H1 (cell line): ENCODE measurements around the gene GNAT1. TPM values are rescaled to one million over a fixed set of nuclear protein-coding genes. Genes with fewer than 3 reads are reported as not detected.

Experiments used
- CTCF ChIA-PET: fragments of 300-600 bp; sonication (Branson Sonifier 250); formaldehyde crosslinking; loops from one replicate; lab custom pipeline; 2021; ENCODE audit not compliant: partially characterized antibody; lab: Charles Lee
- POLR2A ChIA-PET: fragments of 300-600 bp; sonication (Branson Sonifier 250); formaldehyde crosslinking; loops from one replicate; lab custom pipeline; 2021; ENCODE audit warnings: inconsistent platforms; ENCODE audit not compliant: partially characterized antibody; lab: Charles Lee
- DNase-seq, 2 experiments: peaks; one replicate each; pipeline versions ENCODE4 v3.0.0 to v3.0.0-alpha.2; 2010 to 2022; ENCODE audit warnings: low spot score in 2 of 2, low read depth in 1 of 2, mixed read lengths in 1 of 2
- FAIRE-seq: peaks from 2 replicates; lab custom pipeline; 2011; peaks lifted over from hg19 to GRCh38; lab: Jason Lieb, UNC
- H2AFZ ChIP-seq: 2 replicates; pipeline ENCODE4 v1.8.1; 2012; ENCODE audit warnings: low read length, inconsistent platforms
- H2AK5ac ChIP-seq: 2 replicates; pipeline ENCODE4 v1.6.1; 2013; ENCODE audit warnings: low read depth, low read length
- H2BK120ac ChIP-seq: replicated peaks from 2 replicates; pipeline ENCODE3; 2013; ENCODE audit warnings: low read depth, low read length, inconsistent platforms
- H2BK12ac ChIP-seq: 2 replicates; pipeline ENCODE4 v1.6.1; 2013; ENCODE audit warnings: low read depth, low read length
- H2BK15ac ChIP-seq: 2 replicates; pipeline ENCODE4 v1.6.1; 2013; ENCODE audit warnings: low read length
- H2BK20ac ChIP-seq: 2 replicates; pipeline ENCODE4 v1.6.1; 2013; ENCODE audit warnings: low read length
- H2BK5ac ChIP-seq: 2 replicates; pipeline ENCODE4 v1.6.1; 2013; ENCODE audit warnings: low read depth, low read length
- H3K14ac ChIP-seq: 2 replicates; pipeline ENCODE4 v1.6.1; 2013; ENCODE audit warnings: inconsistent platforms; ENCODE audit not compliant: insufficient read length
- H3K18ac ChIP-seq: 2 replicates; pipeline ENCODE4 v1.6.1; 2013; ENCODE audit warnings: low read length; ENCODE audit errors: extremely low read depth
- H3K23ac ChIP-seq: 2 replicates; pipeline ENCODE4 v1.6.1; 2013; ENCODE audit warnings: inconsistent platforms; ENCODE audit not compliant: insufficient read length
- H3K23me2 ChIP-seq: 2 replicates; pipeline ENCODE4 v1.6.1; 2013; ENCODE audit warnings: low read depth, low read length
- H3K27ac ChIP-seq: 2 replicates; pipeline ENCODE4 v1.6.1; 2011; ENCODE audit warnings: low read depth, low read length, inconsistent platforms
- H3K27me3 ChIP-seq, 4 experiments: replicated peaks in 1 of 4; 1 replicate in 1 of 4; 2 replicates in 3 of 4; pipeline versions ENCODE4 v1.6.1 to v1.8.1; 2011 to 2013; ENCODE audit warnings: low read length in 3 of 4, mild to moderate bottlenecking in 3 of 4, inconsistent platforms in 2 of 4, mixed read lengths in 2 of 4, moderate library complexity in 1 of 4; ENCODE audit not compliant: control insufficient read depth in 3 of 4, insufficient read depth in 3 of 4; ENCODE audit errors: extremely low read depth in 1 of 4
- H3K36me3 ChIP-seq, 4 experiments: 2 replicates each; pipeline versions ENCODE4 v1.6.1 to v1.8.1; 2011 to 2013; ENCODE audit warnings: mild to moderate bottlenecking in 4 of 4, low read length in 3 of 4, moderate library complexity in 2 of 4, control low read depth in 1 of 4, inconsistent platforms in 1 of 4; ENCODE audit not compliant: insufficient read depth in 4 of 4, control insufficient read depth in 2 of 4
- H3K4ac ChIP-seq: replicated peaks from 2 replicates; pipeline ENCODE3; 2013; ENCODE audit warnings: low read length, low read depth, mixed read lengths, inconsistent platforms; ENCODE audit not compliant: insufficient read length
- H3K4me1 ChIP-seq, 4 experiments: replicated peaks in 1 of 4; 1 replicate in 1 of 4; 2 replicates in 3 of 4; pipeline versions ENCODE4 v1.6.1 to v1.8.1; 2011 to 2013; ENCODE audit warnings: low read length in 3 of 4, inconsistent platforms in 2 of 4, mixed read lengths in 1 of 4; ENCODE audit not compliant: insufficient read depth in 4 of 4, control insufficient read depth in 3 of 4
- H3K4me2 ChIP-seq, 2 experiments: 2 replicates each; pipeline versions ENCODE4 v1.6.1 to v1.8.1; 2011 to 2013; ENCODE audit warnings: low read depth in 2 of 2, low read length in 2 of 2, control low read depth in 1 of 2, inconsistent platforms in 1 of 2, mild to moderate bottlenecking in 1 of 2; ENCODE audit not compliant: insufficient read depth in 1 of 2
- H3K4me3 ChIP-seq, 4 experiments: fragments of 200-600, 300-600 bp in 1 of 4; sonication (generic), shearing (Covaris generic), sonication (Bioruptor Twin) in 1 of 4; 2 replicates each; pipeline versions ENCODE4 v1.5.1 to v1.8.1; 2011 to 2016; ENCODE audit warnings: low read length in 4 of 4, low read depth in 3 of 4, control low read depth in 2 of 4, inconsistent platforms in 2 of 4, mild to moderate bottlenecking in 2 of 4, mixed read lengths in 1 of 4, moderate library complexity in 1 of 4; ENCODE audit not compliant: insufficient read depth in 2 of 4; ENCODE audit errors: extremely low read depth in 1 of 4
- H3K56ac ChIP-seq: replicated peaks from 2 replicates; pipeline ENCODE3; 2013; ENCODE audit warnings: low read depth, mild to moderate bottlenecking, mixed read lengths, low read length, inconsistent platforms; ENCODE audit not compliant: insufficient read length
- H3K79me1 ChIP-seq: 2 replicates; pipeline ENCODE4 v1.6.1; 2013; ENCODE audit warnings: low read depth, low read length, control low read depth
- H3K79me2 ChIP-seq, 2 experiments: 2 replicates each; pipeline versions ENCODE4 v1.6.1 to v1.8.1; 2012 to 2013; ENCODE audit warnings: low read length in 2 of 2, mild to moderate bottlenecking in 2 of 2, inconsistent platforms in 1 of 2; ENCODE audit not compliant: insufficient read depth in 2 of 2, control insufficient read depth in 1 of 2
- H3K9ac ChIP-seq, 4 experiments: replicated peaks in 1 of 4; 1 replicate in 1 of 4; 2 replicates in 3 of 4; pipeline versions ENCODE4 v1.6.1 to v1.8.1; 2011 to 2013; ENCODE audit warnings: low read depth in 3 of 4, low read length in 3 of 4, control low read depth in 2 of 4, mild to moderate bottlenecking in 2 of 4, moderate library complexity in 2 of 4, inconsistent platforms in 1 of 4; ENCODE audit errors: extremely low read depth in 1 of 4
- H3K9me3 ChIP-seq, 2 experiments: 2 replicates each; pipeline versions ENCODE4 v1.6.1 to v1.8.1; 2012 to 2013; ENCODE audit warnings: mild to moderate bottlenecking in 2 of 2, moderate library complexity in 2 of 2, control low read depth in 1 of 2, inconsistent platforms in 1 of 2, low read depth in 1 of 2, low read length in 1 of 2, mixed read lengths in 1 of 2; ENCODE audit not compliant: insufficient read depth in 2 of 2
- H4K20me1 ChIP-seq, 2 experiments: replicated peaks in 1 of 2; 2 replicates each; pipeline versions ENCODE3 to v1.8.1; 2011 to 2013; ENCODE audit warnings: inconsistent platforms in 2 of 2, low read length in 2 of 2, mild to moderate bottlenecking in 1 of 2; ENCODE audit not compliant: insufficient read depth in 2 of 2, control insufficient read depth in 1 of 2
- H4K5ac ChIP-seq: 2 replicates; pipeline ENCODE4 v1.6.1; 2013; ENCODE audit warnings: low read length, low read depth, mixed read lengths, inconsistent platforms; ENCODE audit not compliant: insufficient read length
- H4K8ac ChIP-seq: 2 replicates; pipeline ENCODE4 v1.8.0; 2013; ENCODE audit warnings: mild to moderate bottlenecking, moderate library complexity, low read length, inconsistent platforms; ENCODE audit not compliant: insufficient read depth; ENCODE audit errors: extremely low read depth
- H4K91ac ChIP-seq: replicated peaks from 2 replicates; pipeline ENCODE3; 2013; ENCODE audit warnings: low read length, mixed read lengths, inconsistent platforms; ENCODE audit not compliant: insufficient read length
- WGBS, 2 experiments: shearing (Covaris generic) in 1 of 2; methylation state at CpG; one replicate each; pipeline versions ENCODE4 v1.1.6 to v1.1.7; 2013 to 2015; ENCODE audit warnings: low lambda C conversion rate in 2 of 2, mixed read lengths in 2 of 2, inconsistent platforms in 1 of 2, low coverage in 1 of 2, missing lambda C conversion rate in 1 of 2; ENCODE audit not compliant: insufficient replicate concordance in 2 of 2, insufficient coverage in 1 of 2, insufficient read length in 1 of 2; ENCODE audit errors: extremely low coverage in 1 of 2, missing lambda C conversion rate in 1 of 2; 5-methylcytosine and 5-hydroxymethylcytosine counted together
- polyA plus RNA-seq, 7 experiments: library from polyadenylated mRNA; depleted of rRNA in 3 of 7; stranded (reverse) in 5 of 7; unstranded in 2 of 7; fragments of >200 nt in 5 of 7; fragments of 200-250 nt in 2 of 7; gene quantifications; 1 replicate in 5 of 7; 2 replicates in 1 of 7; 4 replicates in 1 of 7; pipeline versions ENCODE4 v1.2.1 to v1.2.3, GENCODE V29; 2011 to 2013; ENCODE audit warnings: missing spikeins in 2 of 7, mixed read lengths in 2 of 7
- total RNA-seq: library from RNA; stranded (reverse); fragmentation: NEBNext Ultra II Directional; extraction: Animal tissue kit (Norgen Biotek cat#: 25700); gene quantifications from 2 replicates; pipeline ENCODE4 v1.2.1, GENCODE V29; 2021

Gene GNAT1
- total and polyA plus RNA-seq, 2 of the 8 experiments (the other 6 are each of a cell fraction or from before 2014, with no cell fraction given): 0.08 TPM; not detected in 1

DNA sequence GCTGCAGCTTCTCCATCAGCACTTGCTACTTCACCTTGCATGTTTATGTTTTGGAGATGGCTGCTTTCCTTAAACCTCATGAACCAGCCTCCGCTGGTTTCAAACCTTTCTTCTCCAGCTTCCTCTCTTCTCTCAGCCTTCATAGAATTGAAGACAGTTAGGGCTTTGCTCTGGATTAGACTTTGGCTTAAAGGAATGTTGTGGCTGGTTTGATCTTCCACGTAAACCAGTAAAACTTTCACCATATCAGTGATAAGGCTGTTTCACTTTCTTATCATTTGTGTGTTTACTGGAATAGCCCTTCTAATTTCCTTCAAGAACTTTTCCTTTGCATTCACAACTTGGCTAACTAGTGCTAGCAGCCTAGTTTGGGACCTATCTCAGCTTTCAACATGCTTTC is 11.7 kb upstream of the GNAT1 start:
- Histone ChIP-seq H3K4me1 (no peaks in the 10 kb centered on the region), H3K4me2 (no peak overlapping the region), H3K56ac (no peak overlapping the region), H3K23ac (no peak overlapping the region), H2BK120ac (no peak overlapping the region), H3K4me3 (no peak overlapping the region), H3K36me3 (peaks cover 9 to 35% (median 23%) of the 10 kb centered on the region in 4 experiments), H3K27me3 (no peaks in the 10 kb centered on the region), H3K14ac (no peak overlapping the region), H3K27ac (no peak overlapping the region), H3K79me1 (no peaks in the 10 kb centered on the region), H4K5ac (no peak overlapping the region), H4K8ac (no peak overlapping the region), H3K9me3 (no peaks in the 10 kb centered on the region), H2AFZ (no peak overlapping the region), H3K9ac (no peak overlapping the region), H4K91ac (no peak overlapping the region), H3K79me2 (no peaks in the 10 kb centered on the region), H2BK15ac (no peak overlapping the region), H3K18ac (no peak overlapping the region), H4K20me1 (peaks cover 4 to 10% of the 10 kb centered on the region in 2 experiments), H3K4ac (no peak overlapping the region), H3K23me2 (no peaks in the 10 kb centered on the region), H2BK12ac (no peak overlapping the region), H2AK5ac (no peak overlapping the region), H2BK5ac (no peak overlapping the region), H2BK20ac (no peak overlapping the region)
- ChIA-PET CTCF (interaction anchor here (0.6 to 25.0 kb wide), 7 partner anchors 11 to 59 kb away, joined by 3 to 1138 read pairs (median 6); partner anchors contain the start of genes GNAT1 and SLC38A3), POLR2A (interaction anchor here (1.4 to 1.7 kb wide), 2 partner anchors 14 to 59 kb away, joined by 6 read pairs; no protein-coding TSS in a partner anchor)
- WGBS, 2 experiments: 68% methylated on average over 2 of the region's 2 CpGs; no CpG with 5 or more reads in 1 of the 2 experiments
- DNase-seq (no peak), FAIRE-seq (no peak)
